GM23338 (cell line): ENCODE measurements around the gene FBXW2. TPM values are rescaled to one million over a fixed set of nuclear protein-coding genes. Genes with fewer than 3 reads are reported as not detected.

Source experiments
- ATAC-seq: fragments of 200-7000 bp; cut with Tn5 transposase; 3 replicates; pipeline ENCODE4 v1.9.1; 2020
- DNase-seq: peaks from one replicate; pipeline ENCODE4 v3.0.0-alpha.2; 2015; ENCODE audit warnings: low spot score
- H2AFZ ChIP-seq: fragments of 200-600 bp; sonication (generic); 2 replicates; pipeline ENCODE4 v1.8.0; 2016; ENCODE audit warnings: antibody characterized with exemption, mild to moderate bottlenecking, moderate library complexity
- H3F3A ChIP-seq: fragments of 200-600 bp; sonication (generic); replicated peaks from 2 replicates; pipeline ENCODE4 v1.8.0; 2017; ENCODE audit warnings: antibody characterized with exemption, mixed run types, low read depth
- H3K27ac ChIP-seq: fragments of 200-600 bp; sonication (generic); 2 replicates; pipeline ENCODE4 v1.6.1; 2016; ENCODE audit warnings: low read depth
- H3K27me3 ChIP-seq: fragments of 200-600 bp; sonication (generic); 2 replicates; pipeline ENCODE4 v1.8.0; 2016; ENCODE audit warnings: mild to moderate bottlenecking, mixed run types, moderate library complexity; ENCODE audit not compliant: insufficient read depth
- H3K36me3 ChIP-seq: fragments of 200-600 bp; sonication (generic); 2 replicates; pipeline ENCODE4 v1.8.0; 2016; ENCODE audit warnings: mild to moderate bottlenecking; ENCODE audit not compliant: insufficient read depth
- H3K4me1 ChIP-seq: fragments of 200-600 bp; sonication (generic); 2 replicates; pipeline ENCODE4 v1.8.0; 2016; ENCODE audit warnings: mild to moderate bottlenecking, moderate library complexity; ENCODE audit not compliant: insufficient read depth
- H3K4me2 ChIP-seq: fragments of 200-600 bp; sonication (generic); 2 replicates; pipeline ENCODE4 v1.7.1; 2017; ENCODE audit warnings: mixed run types
- H3K4me3 ChIP-seq: fragments of 200-600 bp; sonication (generic); 2 replicates; pipeline ENCODE4 v1.6.1; 2016; ENCODE audit warnings: mixed run types
- H3K79me2 ChIP-seq: fragments of 200-600 bp; sonication (generic); replicated peaks from 2 replicates; pipeline ENCODE4 v1.8.0; 2017; ENCODE audit warnings: mild to moderate bottlenecking; ENCODE audit not compliant: insufficient read depth
- H3K9me2 ChIP-seq: fragments of 200-600 bp; sonication (generic); 2 replicates; pipeline ENCODE4 v1.8.0; 2017; ENCODE audit not compliant: insufficient read depth
- H4K20me1 ChIP-seq: fragments of 200-600 bp; sonication (generic); replicated peaks from 2 replicates; pipeline ENCODE4 v1.8.0; 2017; ENCODE audit warnings: mild to moderate bottlenecking; ENCODE audit not compliant: insufficient read depth
- H3K27ac Mint-ChIP-seq: 2 replicates; pipeline ENCODE4 v1.8.0; 2020; ENCODE audit warnings: inconsistent platforms, mild to moderate bottlenecking, moderate library complexity, mixed read lengths
- H3K27me3 Mint-ChIP-seq: 3 replicates; pipeline ENCODE4 v1.8.0; 2022; ENCODE audit warnings: low read depth, mild to moderate bottlenecking, moderate library complexity, mixed read lengths, inconsistent platforms; ENCODE audit not compliant: insufficient read depth, poor library complexity
- H3K36me3 Mint-ChIP-seq: 3 replicates; pipeline ENCODE4 v1.8.0; 2021; ENCODE audit warnings: low read depth, mild to moderate bottlenecking, inconsistent platforms, moderate library complexity, mixed read lengths
- H3K4me1 Mint-ChIP-seq: 3 replicates; pipeline ENCODE4 v1.8.0; 2020; ENCODE audit warnings: mild to moderate bottlenecking, inconsistent platforms, mixed read lengths
- H3K4me3 Mint-ChIP-seq: 3 replicates; pipeline ENCODE4 v1.8.0; 2021; ENCODE audit warnings: moderate library complexity, mild to moderate bottlenecking, inconsistent platforms, mixed read lengths
- H3K9me3 Mint-ChIP-seq: 3 replicates; pipeline ENCODE4 v1.8.0; 2020; ENCODE audit warnings: moderate library complexity, mild to moderate bottlenecking, inconsistent platforms, mixed read lengths
- CREB1 ChIP-seq: fragments of 250-450 bp; sonication (Bioruptor Pico); IDR thresholded peaks from 2 replicates; pipeline ENCODE4 v1.5.0; 2020; ENCODE audit warnings: low read depth, mild to moderate bottlenecking, moderate library complexity
- CTCF ChIP-seq, 2 experiments: fragments of 200-600 bp in 1 of 2; sonication (generic) in 1 of 2; conservative IDR thresholded peaks; 2 replicates each; pipeline versions ENCODE4 v1.5.1 to v1.6.1; 2016 to 2017; ENCODE audit warnings: antibody characterized with exemption in 2 of 2, low read depth in 2 of 2, mild to moderate bottlenecking in 2 of 2, moderate library complexity in 1 of 2
- ETS1 ChIP-seq: IDR thresholded peaks from 2 replicates; pipeline ENCODE4 v1.6.1; 2016; ENCODE audit warnings: antibody characterized with exemption
- EZH2 ChIP-seq: fragments of 200-600 bp; sonication (generic); IDR thresholded peaks from one replicate; pipeline ENCODE4 v1.8.0; 2017; ENCODE audit warnings: antibody characterized with exemption, mild to moderate bottlenecking, low read depth; ENCODE audit not compliant: unreplicated experiment
- EZH2phosphoT487 ChIP-seq: fragments of 200-600 bp; sonication (generic); IDR thresholded peaks from one replicate; pipeline ENCODE4 v1.8.1; 2018; ENCODE audit warnings: antibody characterized with exemption; ENCODE audit not compliant: unreplicated experiment
- JUNB ChIP-seq: IDR thresholded peaks from one replicate; pipeline ENCODE4 v1.6.1; 2016; ENCODE audit warnings: antibody characterized with exemption; ENCODE audit not compliant: unreplicated experiment
- NANOG ChIP-seq: IDR thresholded peaks from 2 replicates; pipeline ENCODE4 v1.6.1; 2016; ENCODE audit warnings: antibody characterized with exemption, borderline replicate concordance
- POLR2AphosphoS5 ChIP-seq: IDR thresholded peaks from 2 replicates; pipeline ENCODE4 v1.6.1; 2016; ENCODE audit warnings: antibody characterized with exemption, low read depth
- REST ChIP-seq: IDR thresholded peaks from one replicate; pipeline ENCODE4 v1.6.1; 2018; ENCODE audit warnings: antibody characterized with exemption; ENCODE audit not compliant: unreplicated experiment
- STAT1 ChIP-seq: IDR thresholded peaks from one replicate; pipeline ENCODE4 v1.6.1; 2016; ENCODE audit warnings: antibody characterized with exemption; ENCODE audit not compliant: unreplicated experiment
- ZNF114 ChIP-seq: fragments of 250-450 bp; sonication (Bioruptor Pico); IDR thresholded peaks from 2 replicates; pipeline ENCODE4 v1.5.0; 2020; ENCODE audit warnings: mild to moderate bottlenecking, moderate library complexity
- ZNF331 ChIP-seq: fragments of 250-450 bp; sonication (Bioruptor Pico); IDR thresholded peaks from 2 replicates; pipeline ENCODE4 v1.5.0; 2020; ENCODE audit warnings: low read depth, mild to moderate bottlenecking, moderate library complexity
- polyA plus RNA-seq: library from polyadenylated mRNA; unstranded; fragments of >200 nt; fragmentation: Nextera tagmentation; extraction: Ambion mirVana; gene quantifications from 2 replicates; pipeline ENCODE4 v1.2.1, GENCODE V29; 2016
- total RNA-seq: library from RNA; depleted of rRNA; stranded (reverse); fragments of >200 nt; shearing (Covaris generic); gene quantifications from 2 replicates; pipeline ENCODE4 v1.2.3, GENCODE V29; 2014

Gene FBXW2
- total and polyA plus RNA-seq, 2 experiments from 2014 or later: 10.0 to 55.2 TPM

GRCh38 chr9:120741701-120742100, 51.5 kb downstream of the FBXW2 start (continued):
- no peak for TF ChIP-seq NANOG
- TF ChIP-seq ZNF114 (CRISPR knock-in tag): no peak
- TF ChIP-seq EZH2: no peak
- TF ChIP-seq EZH2phosphoT487: no peak
- no peak for TF ChIP-seq REST
- no peak for TF ChIP-seq ETS1
- TF ChIP-seq ZNF331 (CRISPR knock-in tag): no peak

- Histone ChIP-seq H3K4me3 (no peak overlapping the region), H3K79me2 (no peaks in the 10 kb centered on the region), H4K20me1 (no peaks in the 10 kb centered on the region), H3K9me2 (0 out of 2 replicates have a peak, but pooled peaks cover 4% of the 10 kb centered on the region), H3K27ac (no peak overlapping the region), H3K4me1 (no peaks in the 10 kb centered on the region), H2AFZ (no peak overlapping the region), H3K27me3 (no peaks in the 10 kb centered on the region), H3K4me2 (no peak overlapping the region), H3F3A (no peaks in the 10 kb centered on the region), H3K36me3 (no peaks in the 10 kb centered on the region)
- H3K27ac Mint-ChIP-seq: no peak overlapping the region
- peaks cover 4% of the 10 kb centered on the region; the same call in 1 of the 3 replicates for H3K9me3 Mint-ChIP-seq
- no peak for ATAC-seq
- H3K36me3 Mint-ChIP-seq: no peaks in the 10 kb centered on the region
- no peaks in the 10 kb centered on the region for H3K4me1 Mint-ChIP-seq
- no peak for DNase-seq
- H3K27me3 Mint-ChIP-seq: no peaks in the 10 kb centered on the region
- H3K4me3 Mint-ChIP-seq: no peak overlapping the region
- TF ChIP-seq REST (no peak), ZNF114 (CRISPR knock-in tag) (no peak), ZNF331 (CRISPR knock-in tag) (no peak), JUNB (no peak), EZH2 (no peak), STAT1 (no peak), EZH2phosphoT487 (no peak), CTCF (conservative IDR thresholded peaks at IDR 0.05; ENCODE audit: low read depth in 2 of 2) (no peak), CREB1 (CRISPR knock-in tag) (no peak), ETS1 (no peak), NANOG (no peak), POLR2AphosphoS5 (no peak)
Measured at GRCh38 chr9:120741191-120741590, 52.0 kb downstream of the FBXW2 start.
